ENCODE data around the gene TUSC2. TPM values are rescaled to one million over a fixed set of nuclear protein-coding genes. Genes with fewer than 3 reads are reported as not detected.

The TUSC2 gene
- total RNA-seq, 1 experiment from 2014 or later = 38.3 TPM

DNA sequence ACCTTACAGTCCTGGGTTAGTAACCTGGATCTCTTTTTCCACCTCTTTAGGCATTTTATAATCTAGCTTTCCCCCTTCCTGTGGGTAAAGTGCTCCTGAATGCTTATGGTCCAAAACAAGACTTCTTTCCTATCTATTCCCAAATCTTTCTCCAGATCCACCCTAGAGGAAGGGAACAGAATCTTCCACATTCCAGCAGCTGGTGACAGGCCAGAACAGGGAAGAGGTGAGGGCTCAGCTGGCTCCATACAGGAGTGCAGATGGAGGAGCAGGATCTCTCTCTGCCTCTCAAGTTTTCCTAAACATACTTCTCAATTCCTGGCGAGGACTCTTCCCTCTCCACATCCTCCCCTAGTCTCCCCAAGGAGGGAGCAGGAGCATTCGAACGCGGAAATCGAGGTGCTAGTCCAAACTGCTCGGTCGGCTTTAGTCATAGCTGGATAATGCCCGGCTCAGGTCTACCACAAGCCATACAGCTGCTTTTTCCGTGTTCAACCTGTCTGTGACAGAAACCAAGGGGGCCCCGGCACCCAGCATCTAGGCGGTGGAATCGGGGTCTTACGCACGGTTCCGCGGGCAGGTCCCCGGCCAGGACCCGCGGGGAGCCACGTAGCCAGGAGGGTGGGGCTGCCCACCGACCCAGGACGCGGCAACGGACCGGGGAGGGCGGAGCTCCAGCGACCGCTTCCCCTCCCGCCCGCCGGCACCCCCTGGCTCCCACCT, 8.6 kb upstream of the TUSC2 start:
- Mint-ChIP-seq H3K9me3 (ENCODE audit: unreplicated experiment) (no peaks in the 10 kb centered on the region), H3K36me3 (ENCODE audit: insufficient read depth, unreplicated experiment) (peaks cover 57% of the 10 kb centered on the region), H3K27ac (ENCODE audit: unreplicated experiment) (peak overlapping the region; percentile 95), H3K4me1 (ENCODE audit: low read depth, unreplicated experiment) (peaks cover 11% of the 10 kb centered on the region), H3K27me3 (ENCODE audit: insufficient read depth, unreplicated experiment) (no peaks in the 10 kb centered on the region), H3K4me3 (ENCODE audit: unreplicated experiment) (peak overlapping the region; percentile 94)
- Histone ChIP-seq H3K4me1 (peaks cover 16% of the 10 kb centered on the region), H3K9me3 (no peaks in the 10 kb centered on the region), H3K27me3 (replicated peaks; ENCODE audit: control insufficient read depth, insufficient read depth, low read length) (no peaks in the 10 kb centered on the region), H3K36me3 (ENCODE audit: control insufficient read depth, insufficient read depth, low read length) (0 out of 2 replicates have a peak, but pooled peaks cover 3% of the 10 kb centered on the region), H3K4me3 (ENCODE audit: low read depth, low read length) (peak overlapping the region; percentile 63)
- intact Hi-C loops (cut with micrococcal nuclease; ENCODE audit: unreplicated experiment) = loop anchor here (1.0 kb wide), 1 partner anchor 8 kb away; the partner anchor contains the start of gene TUSC2
- TSS peak; percentile 68 for BruUV-seq (replicated peaks)
- TF ChIP-seq, protein P1, sequence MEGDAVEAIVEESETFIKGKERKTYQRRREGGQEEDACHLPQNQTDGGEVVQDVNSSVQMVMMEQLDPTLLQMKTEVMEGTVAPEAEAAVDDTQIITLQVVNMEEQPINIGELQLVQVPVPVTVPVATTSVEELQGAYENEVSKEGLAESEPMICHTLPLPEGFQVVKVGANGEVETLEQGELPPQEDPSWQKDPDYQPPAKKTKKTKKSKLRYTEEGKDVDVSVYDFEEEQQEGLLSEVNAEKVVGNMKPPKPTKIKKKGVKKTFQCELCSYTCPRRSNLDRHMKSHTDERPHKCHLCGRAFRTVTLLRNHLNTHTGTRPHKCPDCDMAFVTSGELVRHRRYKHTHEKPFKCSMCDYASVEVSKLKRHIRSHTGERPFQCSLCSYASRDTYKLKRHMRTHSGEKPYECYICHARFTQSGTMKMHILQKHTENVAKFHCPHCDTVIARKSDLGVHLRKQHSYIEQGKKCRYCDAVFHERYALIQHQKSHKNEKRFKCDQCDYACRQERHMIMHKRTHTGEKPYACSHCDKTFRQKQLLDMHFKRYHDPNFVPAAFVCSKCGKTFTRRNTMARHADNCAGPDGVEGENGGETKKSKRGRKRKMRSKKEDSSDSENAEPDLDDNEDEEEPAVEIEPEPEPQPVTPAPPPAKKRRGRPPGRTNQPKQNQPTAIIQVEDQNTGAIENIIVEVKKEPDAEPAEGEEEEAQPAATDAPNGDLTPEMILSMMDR (IDR thresholded peaks at IDR 0.05; ENCODE audit: insufficient read depth in 1 of 2, low read depth in 1 of 2, low read length in 1 of 2, severe bottlenecking in 1 of 2, unreplicated experiment in 1 of 2) = no peak
- ChIA-PET POLR2A (interaction anchor here (0.6 to 2.7 kb wide), 23 partner anchors 9 to 1376 kb away, joined by 3 to 57 read pairs (median 4); partner anchors contain the start of genes C3orf18, CISH, CYB561D2 and GNAI2), CTCF (interaction anchor here (0.6 to 2.4 kb wide), 16 partner anchors 8 to 206 kb away, joined by 3 to 27 read pairs (median 4); partner anchors contain the start of genes CYB561D2, GNAI2, HYAL1 and HYAL3)
- DNase-seq = no peak

DNA sequence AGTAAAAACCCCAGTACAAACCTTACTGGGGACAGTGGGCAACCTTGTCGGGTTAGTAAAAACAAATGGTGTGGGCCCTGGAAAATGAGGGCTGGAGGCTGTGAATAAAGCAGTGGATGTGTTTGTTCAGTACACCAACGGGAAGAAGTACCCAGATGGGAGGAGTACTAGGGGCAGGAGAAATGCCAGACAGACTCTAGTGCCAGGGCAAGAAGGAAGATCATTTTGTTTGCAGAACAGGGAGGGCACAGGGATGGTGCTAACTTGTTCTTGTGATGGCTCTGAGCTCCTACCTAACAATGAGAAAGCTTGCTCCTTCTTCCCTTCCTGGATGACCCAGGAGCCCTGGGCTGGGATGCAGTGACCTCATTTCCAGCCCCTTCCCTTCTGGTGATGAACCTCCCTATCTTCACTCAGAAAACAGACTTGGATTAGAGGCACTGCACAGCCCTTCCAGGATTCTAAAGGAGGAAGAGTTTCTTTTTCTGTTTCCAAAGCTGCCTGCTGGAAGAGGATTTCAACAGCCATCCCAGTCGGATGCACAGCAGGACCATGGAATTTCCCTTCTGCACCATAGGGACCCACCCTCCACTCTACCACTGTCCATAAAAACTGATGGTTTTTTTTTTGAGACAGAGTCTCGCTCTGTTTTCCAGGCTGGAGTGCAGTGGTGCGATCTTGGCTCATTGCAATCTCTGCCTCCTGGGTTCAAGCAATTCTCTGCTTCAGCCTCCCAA, 6.5 kb upstream of the TUSC2 start:
- Mint-ChIP-seq H3K4me3 (ENCODE audit: unreplicated experiment) (peak overlapping the region; percentile 22), H3K9me3 (ENCODE audit: unreplicated experiment) (no peaks in the 10 kb centered on the region), H3K27ac (ENCODE audit: unreplicated experiment) (no peak overlapping the region), H3K4me1 (ENCODE audit: low read depth, unreplicated experiment) (peaks cover 11% of the 10 kb centered on the region), H3K36me3 (ENCODE audit: insufficient read depth, unreplicated experiment) (peaks cover 71% of the 10 kb centered on the region), H3K27me3 (ENCODE audit: insufficient read depth, unreplicated experiment) (no peaks in the 10 kb centered on the region)
- no TSS peak for BruUV-seq (replicated peaks)
- Histone ChIP-seq H3K4me1 (peaks cover 16% of the 10 kb centered on the region), H3K27me3 (replicated peaks; ENCODE audit: control insufficient read depth, insufficient read depth, low read length) (no peaks in the 10 kb centered on the region), H3K9me3 (no peaks in the 10 kb centered on the region), H3K4me3 (ENCODE audit: low read depth, low read length) (no peak overlapping the region), H3K36me3 (ENCODE audit: control insufficient read depth, insufficient read depth, low read length) (peaks cover 6% of the 10 kb centered on the region)
- DNase-seq = no peak
- intact Hi-C loops (cut with micrococcal nuclease; ENCODE audit: unreplicated experiment) = no loop called here
- TF ChIP-seq, protein P1 (IDR thresholded peaks at IDR 0.05; ENCODE audit: insufficient read depth in 1 of 2, low read depth in 1 of 2, low read length in 1 of 2, severe bottlenecking in 1 of 2, unreplicated experiment in 1 of 2) = no peak
- ChIA-PET POLR2A (no interaction called here), CTCF (no interaction called here)

DNA sequence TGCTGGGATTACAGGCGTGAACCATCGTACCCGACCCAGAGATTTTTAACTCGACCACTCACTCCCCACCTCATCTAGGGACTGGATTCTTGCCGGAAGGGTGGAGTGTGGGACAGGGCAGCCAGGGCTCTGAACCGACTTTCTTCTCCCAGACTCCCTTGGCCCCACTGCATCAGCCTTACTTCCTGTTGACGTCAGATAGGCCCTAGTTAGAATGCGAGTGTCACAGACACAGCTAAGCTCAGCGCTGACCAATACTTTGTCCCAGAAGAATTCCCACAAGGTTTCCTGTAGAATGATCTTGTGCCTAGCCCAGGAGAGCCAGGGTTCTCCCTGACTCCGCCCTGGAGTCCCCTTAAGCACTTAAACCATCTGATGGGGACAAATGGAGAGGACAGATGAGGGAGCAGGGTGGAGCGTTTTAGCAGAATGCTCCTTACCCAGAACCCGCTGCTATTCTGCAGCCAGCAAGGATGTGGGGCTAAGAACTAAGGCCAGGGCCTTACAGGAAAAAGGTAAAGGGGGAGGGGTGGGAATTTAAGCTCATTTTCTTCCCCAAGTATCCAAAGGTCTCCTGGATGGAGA, 5.8 kb upstream of the TUSC2 start:
- Histone ChIP-seq H3K9me3 (no peaks in the 10 kb centered on the region), H3K36me3 (ENCODE audit: control insufficient read depth, insufficient read depth, low read length) (peaks cover 6% of the 10 kb centered on the region), H3K4me1 (peaks cover 16% of the 10 kb centered on the region), H3K4me3 (ENCODE audit: low read depth, low read length) (no peak overlapping the region), H3K27me3 (replicated peaks; ENCODE audit: control insufficient read depth, insufficient read depth, low read length) (no peaks in the 10 kb centered on the region)
- POLR2A ChIA-PET = no interaction called here
- TF ChIP-seq, protein P1 (IDR thresholded peaks at IDR 0.05; ENCODE audit: insufficient read depth in 1 of 2, low read depth in 1 of 2, low read length in 1 of 2, severe bottlenecking in 1 of 2, unreplicated experiment in 1 of 2) = no peak
- CTCF ChIA-PET = interaction anchor here (0.6 kb wide), 1 partner anchor 69 kb away, joined by 7 read pairs; no protein-coding TSS in a partner anchor
- Mint-ChIP-seq H3K36me3 (ENCODE audit: insufficient read depth, unreplicated experiment) (peaks cover 68% of the 10 kb centered on the region), H3K27ac (ENCODE audit: unreplicated experiment) (no peak overlapping the region), H3K4me1 (ENCODE audit: low read depth, unreplicated experiment) (peaks cover 6% of the 10 kb centered on the region), H3K27me3 (ENCODE audit: insufficient read depth, unreplicated experiment) (no peaks in the 10 kb centered on the region), H3K9me3 (ENCODE audit: unreplicated experiment) (no peaks in the 10 kb centered on the region), H3K4me3 (ENCODE audit: unreplicated experiment) (peak overlapping the region; percentile 22)
- intact Hi-C loops (cut with micrococcal nuclease; ENCODE audit: unreplicated experiment) = no loop called here
- no peak for DNase-seq
- no TSS peak for BruUV-seq (replicated peaks)
